Bronchus fibroblast of lung (primary cell): Measurements from ENCODE around the gene SRRM1. TPM values are rescaled to one million over a fixed set of nuclear protein-coding genes. Genes with fewer than 3 reads are reported as not detected.

Source experiments
- total RNA-seq: library from RNA; depleted of rRNA; stranded (reverse); fragments of >200 nt; gene quantifications from 2 replicates; pipeline ENCODE4 v1.2.3, GENCODE V29; 2015

SRRM1 gene
- total RNA-seq = 40.4 and 50.1 TPM in 2 replicates

GRCh38 chr1:24642481-24643362 is at the start of gene SRRM1:
Gene SRRM1 (plus strand): TSS chr1:24643302. CDS start chr1:24643327, 25 bp downstream.

Other genes starting within 250 kb of the SRRM1 start
- gene STPG1, start 229.5 kb upstream of the SRRM1 start, total RNA-seq = 6.7 and 8.2 TPM in 2 replicates
- gene NIPAL3, start 227.5 kb upstream of the SRRM1 start, total RNA-seq = 38.9 and 39.7 TPM in 2 replicates
- gene RCAN3, start 140.5 kb upstream of the SRRM1 start, total RNA-seq = 4.2 and 4.9 TPM in 2 replicates
- gene NCMAP, start 87.2 kb upstream of the SRRM1 start, total RNA-seq = not detected in 2 replicates
- 241 and 282 TPM in 2 replicates for gene CLIC4, start 102.1 kb downstream of the SRRM1 start, total RNA-seq